ENCODE results near the gene DCLRE1C.

DNA sequence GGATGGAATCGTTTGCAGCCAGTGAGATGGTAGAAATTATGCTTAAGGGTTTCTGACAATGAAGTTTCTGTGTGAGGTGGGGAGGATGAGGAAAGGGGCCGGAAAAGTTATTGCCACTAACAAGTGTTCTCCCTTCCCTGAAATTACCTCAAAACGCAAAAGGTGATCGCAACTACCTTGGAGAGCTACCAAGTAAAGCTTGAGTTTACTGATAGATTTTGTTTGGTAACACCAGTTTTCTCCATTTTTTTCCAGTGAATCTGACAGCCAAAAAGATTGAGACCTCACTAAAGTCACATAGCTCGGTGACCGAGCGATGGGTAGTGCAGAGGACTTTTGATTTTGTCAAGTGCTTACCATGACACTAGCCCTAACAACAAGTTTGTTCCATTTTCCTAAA is 73.7 kb downstream of the DCLRE1C start:
- TF ChIP-seq CTCF (IDR thresholded peaks at IDR 0.05) (no peak), POLR2A (IDR thresholded peaks at IDR 0.05) (no peak)
